Measurements from ENCODE around the gene ZDHHC13.

GRCh38 chr11:19163617-19164016 is 46.6 kb downstream of the ZDHHC13 start:
- TF ChIP-seq CTCF (IDR thresholded peaks at IDR 0.05; ENCODE audit: low read length): no peak
- TF ChIP-seq EZH2 (IDR thresholded peaks at IDR 0.05; ENCODE audit: borderline replicate concordance, low read length): no peak

Data from OCI-LY1 (cell line).